Ectodermal cell (in vitro differentiated cells): ENCODE data around the gene TRPM7. TPM values are rescaled to one million over a fixed set of nuclear protein-coding genes. Genes with fewer than 3 reads are reported as not detected.

Experiments
- H3K27ac ChIP-seq: 2 replicates; pipeline ENCODE4 v1.7.0; 2013; ENCODE audit warnings: mild to moderate bottlenecking, low read depth, low read length; ENCODE audit not compliant: insufficient read depth, poor library complexity, severe bottlenecking
- H3K27me3 ChIP-seq: 2 replicates; pipeline ENCODE4 v1.7.0; 2013; ENCODE audit warnings: mild to moderate bottlenecking, low read length; ENCODE audit not compliant: insufficient read depth, control insufficient read depth, poor library complexity, severe bottlenecking
- H3K36me3 ChIP-seq: one replicate; pipeline ENCODE4 v1.7.0; 2013; ENCODE audit warnings: low read length; ENCODE audit not compliant: control insufficient read depth, insufficient read depth
- H3K4me1 ChIP-seq: one replicate; pipeline ENCODE4 v1.7.0; 2013; ENCODE audit warnings: low read length; ENCODE audit not compliant: control insufficient read depth, insufficient read depth
- H3K4me3 ChIP-seq: 2 replicates; pipeline ENCODE4 v1.7.0; 2013; ENCODE audit warnings: low read depth, low read length, control low read depth; ENCODE audit not compliant: insufficient read depth
- H3K9me3 ChIP-seq: 2 replicates; pipeline ENCODE4 v1.7.0; 2013; ENCODE audit warnings: mild to moderate bottlenecking, low read length, moderate library complexity; ENCODE audit not compliant: control insufficient read depth
- WGBS, 2 experiments: methylation state at CpG; one replicate each; pipeline ENCODE4 v1.1.7; 2013; ENCODE audit warnings: missing lambda C conversion rate in 2 of 2; 5-methylcytosine and 5-hydroxymethylcytosine counted together
- polyA plus RNA-seq, 4 experiments: library from polyadenylated mRNA; stranded (reverse); fragments of 50-300 nt; gene quantifications; one replicate each; pipeline ENCODE4 v1.2.3, GENCODE V29; 2013

TRPM7 gene
- polyA plus RNA-seq (2013, experiment 1 of 4), result 26.9 TPM
- 29.4 TPM for polyA plus RNA-seq (2013, experiment 2 of 4)
- polyA plus RNA-seq (2013, experiment 3 of 4), result 19.0 TPM
- polyA plus RNA-seq (2013, experiment 4 of 4), result 22.0 TPM

DNA sequence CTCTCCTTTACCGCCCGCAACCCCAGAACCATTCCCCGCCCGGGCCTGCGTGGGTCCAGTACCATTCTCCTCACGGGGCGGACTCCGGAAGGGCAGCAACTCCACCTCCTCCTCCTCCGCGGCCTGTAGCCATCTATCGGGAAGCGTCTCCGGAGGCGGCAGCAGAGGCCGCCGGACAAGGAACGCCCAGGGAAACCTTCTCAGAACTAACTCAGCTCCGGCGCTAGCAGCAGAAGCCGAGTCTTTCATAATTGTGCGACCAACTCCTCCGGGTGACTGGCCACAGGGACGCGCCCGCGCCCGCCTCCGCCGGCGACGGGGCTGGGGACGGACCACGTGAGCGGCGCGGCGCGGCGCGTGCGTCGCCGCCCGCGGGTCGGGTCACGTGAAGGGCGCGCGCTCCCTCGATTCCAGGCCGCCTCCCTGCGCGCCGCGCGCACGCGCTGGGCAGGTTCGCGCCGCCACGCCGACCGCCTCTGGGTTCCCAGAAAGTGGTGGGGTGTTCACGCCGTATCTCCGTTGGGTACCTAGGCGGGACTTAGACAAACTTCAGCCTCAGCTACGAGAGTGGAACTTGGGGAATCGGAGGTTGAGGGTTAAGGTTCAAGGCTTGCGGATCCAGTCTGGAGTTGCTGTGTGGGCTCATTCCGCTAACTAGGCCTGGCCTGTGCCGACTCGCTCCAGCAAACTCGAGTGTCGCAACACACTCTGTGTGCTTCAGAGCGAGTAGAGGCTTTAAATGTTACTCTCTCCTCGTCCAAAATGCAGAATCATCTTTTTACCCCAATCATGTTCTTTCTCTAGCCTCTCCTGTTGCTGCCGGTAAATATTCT lies at the start of gene TRPM7:
TSS of gene TRPM7 (minus strand) at position 329 of the 833 bp plus-strand sequence. CDS start at position 65, 264 bp downstream.
- H3K4me1 ChIP-seq, result peaks cover 16% of the 10 kb centered on the region
- H3K36me3 ChIP-seq, result peaks cover 6% of the 10 kb centered on the region
- H3K27ac ChIP-seq, result peak within 1 kb of the TSS; percentile 89
- peak within 1 kb of the TSS; percentile 96 for H3K4me3 ChIP-seq
- no peaks in the 10 kb centered on the region for H3K27me3 ChIP-seq
- H3K9me3 ChIP-seq, result no peaks in the 10 kb centered on the region
- WGBS, 2 experiments, result 2% methylated on average over 80 of the region's 80 CpGs

GRCh38 chr15:50735156-50735555 lies 48.6 kb upstream of the TRPM7 start:
- 94 to 100% methylated on average over 2 to 4 of the region's 4 CpGs for WGBS, 2 experiments
- no peaks in the 10 kb centered on the region for H3K4me1 ChIP-seq
- no peaks in the 10 kb centered on the region for H3K27me3 ChIP-seq
- no peaks in the 10 kb centered on the region for H3K9me3 ChIP-seq
- no peaks in the 10 kb centered on the region for H3K36me3 ChIP-seq
- H3K27ac ChIP-seq, result no peak overlapping the region
- H3K4me3 ChIP-seq, result no peak overlapping the region

DNA sequence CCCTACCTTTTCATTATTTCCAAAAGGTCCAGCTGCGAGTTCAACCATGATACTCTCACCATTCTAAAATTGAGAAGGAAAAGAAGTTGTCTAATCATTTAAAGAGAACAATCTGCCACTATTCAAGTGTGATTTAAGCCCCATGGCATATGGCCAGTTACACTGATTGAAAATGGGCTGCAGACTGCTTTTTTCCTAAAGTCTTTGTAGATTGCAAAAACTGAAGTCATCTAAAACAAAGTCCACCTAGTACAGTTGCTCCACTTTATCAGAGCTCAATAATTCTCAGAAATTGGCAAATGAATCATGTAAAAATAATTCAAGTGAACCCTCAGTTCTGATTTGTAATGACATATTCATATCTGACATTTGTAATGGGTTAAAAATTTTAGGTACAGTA lies 39.7 kb upstream of the TRPM7 start:
- WGBS, 2 experiments, result 100% methylated on average over 1 of the region's 1 CpG
- Histone ChIP-seq H3K27ac (no peak overlapping the region), H3K36me3 (no peaks in the 10 kb centered on the region), H3K27me3 (no peaks in the 10 kb centered on the region), H3K4me1 (no peaks in the 10 kb centered on the region), H3K4me3 (no peak overlapping the region), H3K9me3 (no peaks in the 10 kb centered on the region)

DNA sequence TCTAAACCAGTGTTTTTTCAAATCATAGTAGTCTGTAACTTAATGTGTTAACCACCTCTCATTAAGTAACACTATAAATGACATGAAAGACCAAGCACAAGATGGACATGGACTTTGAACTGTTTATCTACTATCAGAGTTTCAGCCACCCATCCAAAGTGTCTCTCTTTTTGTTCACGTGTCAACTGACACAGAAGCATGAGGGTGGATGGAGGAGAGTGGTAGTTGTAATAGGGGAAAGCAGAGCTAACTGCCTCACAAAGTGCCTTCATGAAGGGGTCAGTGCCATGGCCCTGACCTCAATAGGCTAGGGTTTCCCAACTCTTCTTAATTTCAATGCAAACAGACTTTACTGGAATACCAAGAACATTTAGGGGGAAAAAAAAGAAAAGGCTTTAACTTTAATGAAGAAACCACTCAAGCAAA lies 32.1 kb upstream of the TRPM7 start:
- Histone ChIP-seq H3K9me3 (no peaks in the 10 kb centered on the region), H3K4me3 (no peak overlapping the region), H3K36me3 (no peaks in the 10 kb centered on the region), H3K27me3 (no peaks in the 10 kb centered on the region), H3K4me1 (no peaks in the 10 kb centered on the region), H3K27ac (no peak overlapping the region)
- 100% methylated on average over 1 of the region's 1 CpG for whole genome bisulfite sequencing, 2 experiments

DNA sequence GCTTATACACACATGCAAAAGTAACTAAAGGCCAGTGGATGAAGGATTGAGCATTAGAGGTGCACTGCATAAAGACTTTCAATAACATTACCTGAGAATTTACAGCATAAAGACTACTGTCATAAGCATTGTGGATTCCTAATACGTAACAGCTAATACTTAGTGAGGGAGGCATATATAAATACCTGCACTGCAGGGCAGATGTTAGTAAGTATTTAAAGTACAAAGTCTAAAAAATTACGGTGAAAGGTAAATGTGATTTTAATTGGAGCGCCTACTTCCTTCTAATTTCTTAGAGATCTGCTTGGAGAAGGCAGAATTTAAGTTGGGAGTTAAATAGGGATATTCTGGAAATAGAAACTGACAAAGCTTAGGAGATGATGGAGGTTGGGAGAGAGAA lies 25.4 kb upstream of the TRPM7 start:
- Histone ChIP-seq H3K27ac (no peak overlapping the region), H3K9me3 (no peaks in the 10 kb centered on the region), H3K27me3 (no peaks in the 10 kb centered on the region), H3K4me3 (no peak overlapping the region), H3K36me3 (no peaks in the 10 kb centered on the region), H3K4me1 (no peaks in the 10 kb centered on the region)
- WGBS, 2 experiments, result 97 to 98% methylated on average over 3 of the region's 3 CpGs

GRCh38 chr15:50710585-50710984 lies 24.0 kb upstream of the TRPM7 start:
- H3K27ac ChIP-seq, result no peak overlapping the region
- no peak overlapping the region for H3K4me3 ChIP-seq
- no peaks in the 10 kb centered on the region for H3K27me3 ChIP-seq
- H3K4me1 ChIP-seq, result no peaks in the 10 kb centered on the region
- no peaks in the 10 kb centered on the region for H3K36me3 ChIP-seq
- no peaks in the 10 kb centered on the region for H3K9me3 ChIP-seq

GRCh38 chr15:50707878-50708427 lies 21.4 kb upstream of the TRPM7 start:
- Histone ChIP-seq H3K27me3 (no peaks in the 10 kb centered on the region), H3K4me1 (no peaks in the 10 kb centered on the region), H3K27ac (no peak overlapping the region), H3K36me3 (no peaks in the 10 kb centered on the region), H3K4me3 (no peak overlapping the region), H3K9me3 (no peaks in the 10 kb centered on the region)
- WGBS, 2 experiments, result 94 to 97% methylated on average over 2 of the region's 3 CpGs

DNA sequence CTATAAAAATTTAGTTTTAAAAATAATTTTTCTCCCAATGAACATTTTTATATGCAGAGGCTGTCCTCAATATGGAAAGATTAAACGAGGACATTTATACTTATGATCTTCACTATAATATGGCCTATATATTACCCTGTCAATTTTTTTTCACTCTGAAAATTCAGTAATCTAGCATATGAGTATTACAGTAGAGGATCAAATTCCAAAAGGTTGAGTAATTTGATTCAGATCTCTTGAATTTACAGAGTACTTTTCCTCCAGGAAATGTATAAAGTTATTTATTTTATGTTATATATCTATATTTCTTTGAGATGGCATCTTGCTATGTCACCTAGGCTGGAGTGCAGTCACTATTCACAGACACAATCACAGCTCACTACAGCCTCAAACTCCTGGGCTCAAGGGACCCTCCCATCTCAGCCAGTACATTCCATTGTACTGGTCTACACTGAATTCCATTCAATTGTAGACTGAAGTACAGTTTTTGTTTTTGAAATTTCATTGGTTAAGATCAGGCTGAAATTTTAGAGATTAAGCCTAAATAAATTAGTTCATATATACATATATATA lies 16.3 kb upstream of the TRPM7 start:
- Histone ChIP-seq H3K9me3 (no peaks in the 10 kb centered on the region), H3K36me3 (no peaks in the 10 kb centered on the region), H3K27ac (no peak overlapping the region), H3K4me3 (no peak overlapping the region), H3K27me3 (no peaks in the 10 kb centered on the region), H3K4me1 (no peaks in the 10 kb centered on the region)
- 86% methylated on average over 1 of the region's 1 CpG; no CpG with 5 or more reads in 1 of the 2 experiments for WGBS, 2 experiments

GRCh38 chr15:50698101-50698500 lies 11.5 kb upstream of the TRPM7 start:
- no peak overlapping the region for H3K4me3 ChIP-seq
- WGBS, 2 experiments, result 87 to 92% methylated on average over 8 of the region's 8 CpGs
- no peaks in the 10 kb centered on the region for H3K9me3 ChIP-seq
- H3K36me3 ChIP-seq, result no peaks in the 10 kb centered on the region
- no peak overlapping the region for H3K27ac ChIP-seq
- H3K4me1 ChIP-seq, result no peaks in the 10 kb centered on the region
- H3K27me3 ChIP-seq, result no peaks in the 10 kb centered on the region

- Histone ChIP-seq H3K27ac (no peak overlapping the region), H3K27me3 (no peaks in the 10 kb centered on the region), H3K36me3 (no peaks in the 10 kb centered on the region), H3K9me3 (no peaks in the 10 kb centered on the region), H3K4me1 (no peaks in the 10 kb centered on the region), H3K4me3 (no peak overlapping the region)
- 90 to 93% methylated on average over 2 of the region's 4 CpGs for WGBS, 2 experiments
Observed at GRCh38 chr15:50697109-50697797, 10.7 kb upstream of the TRPM7 start.
